HCT116 (cell line): ENCODE data around the gene TPR.

Experiments used
- CTCF ChIP-seq, 3 experiments: fragments of 200-600 bp in 1 of 3; sonication (generic) in 1 of 3; IDR thresholded peaks in 2 of 3; conservative IDR thresholded peaks in 1 of 3; 2 replicates each; pipeline ENCODE4 v1.5.1; 2012 to 2017; ENCODE audit warnings: low read depth in 2 of 3, low read length in 2 of 3, antibody characterized with exemption in 1 of 3, borderline replicate concordance in 1 of 3, control low read depth in 1 of 3, mild to moderate bottlenecking in 1 of 3, mixed read lengths in 1 of 3, mixed run types in 1 of 3, moderate library complexity in 1 of 3; ENCODE audit not compliant: insufficient read depth in 1 of 3
- POLR2A ChIP-seq: IDR thresholded peaks from 2 replicates; pipeline ENCODE4 v1.7.0; 2011; ENCODE audit warnings: borderline replicate concordance; ENCODE audit not compliant: insufficient read depth, insufficient read length; ENCODE audit errors: extremely low read depth
- POLR2AphosphoS5 ChIP-seq: IDR thresholded peaks from 2 replicates; pipeline ENCODE4 v1.6.1; 2011; ENCODE audit warnings: mild to moderate bottlenecking, low read depth, low read length, moderate library complexity
- YY1 ChIP-seq: IDR thresholded peaks from 2 replicates; pipeline ENCODE4 v1.6.1; 2011; ENCODE audit warnings: low read length, low read depth, moderate library complexity, mild to moderate bottlenecking; ENCODE audit not compliant: insufficient replicate concordance; ENCODE audit errors: extremely low read depth

GRCh38 chr1:186386725-186387383 is 11.8 kb upstream of the TPR start:
- TF ChIP-seq YY1 (no peak), POLR2AphosphoS5 (no peak), POLR2A (no peak), CTCF (IDR thresholded peaks at IDR 0.05 in 2 of 3, conservative IDR thresholded peaks at IDR 0.05 in 1 of 3; ENCODE audit: borderline replicate concordance in 1 of 3, insufficient read depth in 1 of 3, low read depth in 2 of 3, low read length in 2 of 3) (no peak)
